ENCODE data around the gene MINAR2.

DNA sequence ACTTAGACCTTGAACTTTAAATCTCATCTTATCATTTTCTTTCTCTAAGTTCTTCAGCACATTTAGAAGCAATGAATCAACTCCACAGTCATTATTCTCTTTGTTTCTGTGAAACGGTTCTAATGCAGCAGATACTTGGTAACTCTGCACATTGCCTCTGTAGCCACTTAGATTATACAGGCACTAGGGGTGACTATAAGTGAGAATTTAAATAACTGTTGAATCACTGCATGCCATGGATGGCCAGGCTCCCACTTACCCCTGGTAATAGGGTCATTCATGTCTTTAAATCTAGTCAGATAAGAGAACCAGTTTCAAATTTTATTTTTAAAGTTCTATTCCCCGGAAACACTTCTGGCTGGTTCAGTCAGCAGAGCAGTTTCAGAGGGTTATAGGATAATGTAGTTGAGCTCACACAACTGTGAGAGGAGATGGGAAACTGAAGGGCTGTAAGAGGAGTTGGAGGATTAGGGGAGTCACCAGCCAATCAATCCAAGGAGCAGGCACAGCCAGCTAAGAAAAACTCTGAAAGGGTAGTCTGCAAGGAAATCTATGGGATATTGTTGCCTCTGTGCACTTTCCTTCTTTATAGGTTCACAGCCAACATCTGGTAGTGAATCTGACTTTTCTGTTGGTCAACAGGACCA lies 4.2 kb upstream of the MINAR2 start:
- TF ChIP-seq, protein P1, sequence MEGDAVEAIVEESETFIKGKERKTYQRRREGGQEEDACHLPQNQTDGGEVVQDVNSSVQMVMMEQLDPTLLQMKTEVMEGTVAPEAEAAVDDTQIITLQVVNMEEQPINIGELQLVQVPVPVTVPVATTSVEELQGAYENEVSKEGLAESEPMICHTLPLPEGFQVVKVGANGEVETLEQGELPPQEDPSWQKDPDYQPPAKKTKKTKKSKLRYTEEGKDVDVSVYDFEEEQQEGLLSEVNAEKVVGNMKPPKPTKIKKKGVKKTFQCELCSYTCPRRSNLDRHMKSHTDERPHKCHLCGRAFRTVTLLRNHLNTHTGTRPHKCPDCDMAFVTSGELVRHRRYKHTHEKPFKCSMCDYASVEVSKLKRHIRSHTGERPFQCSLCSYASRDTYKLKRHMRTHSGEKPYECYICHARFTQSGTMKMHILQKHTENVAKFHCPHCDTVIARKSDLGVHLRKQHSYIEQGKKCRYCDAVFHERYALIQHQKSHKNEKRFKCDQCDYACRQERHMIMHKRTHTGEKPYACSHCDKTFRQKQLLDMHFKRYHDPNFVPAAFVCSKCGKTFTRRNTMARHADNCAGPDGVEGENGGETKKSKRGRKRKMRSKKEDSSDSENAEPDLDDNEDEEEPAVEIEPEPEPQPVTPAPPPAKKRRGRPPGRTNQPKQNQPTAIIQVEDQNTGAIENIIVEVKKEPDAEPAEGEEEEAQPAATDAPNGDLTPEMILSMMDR (IDR thresholded peaks at IDR 0.05), result no peak
- TF ChIP-seq POLR2A (IDR thresholded peaks at IDR 0.05), result no peak
